ENCODE results near the gene TMED4. TPM values are rescaled to one million over a fixed set of nuclear protein-coding genes. Genes with fewer than 3 reads are reported as not detected.

TMED4 gene
- total and polyA plus RNA-seq, 2 donors (not counting 3 experiments of a cell fraction or from before 2014, with no cell fraction given) = 63.4 to 89.7 TPM

DNA sequence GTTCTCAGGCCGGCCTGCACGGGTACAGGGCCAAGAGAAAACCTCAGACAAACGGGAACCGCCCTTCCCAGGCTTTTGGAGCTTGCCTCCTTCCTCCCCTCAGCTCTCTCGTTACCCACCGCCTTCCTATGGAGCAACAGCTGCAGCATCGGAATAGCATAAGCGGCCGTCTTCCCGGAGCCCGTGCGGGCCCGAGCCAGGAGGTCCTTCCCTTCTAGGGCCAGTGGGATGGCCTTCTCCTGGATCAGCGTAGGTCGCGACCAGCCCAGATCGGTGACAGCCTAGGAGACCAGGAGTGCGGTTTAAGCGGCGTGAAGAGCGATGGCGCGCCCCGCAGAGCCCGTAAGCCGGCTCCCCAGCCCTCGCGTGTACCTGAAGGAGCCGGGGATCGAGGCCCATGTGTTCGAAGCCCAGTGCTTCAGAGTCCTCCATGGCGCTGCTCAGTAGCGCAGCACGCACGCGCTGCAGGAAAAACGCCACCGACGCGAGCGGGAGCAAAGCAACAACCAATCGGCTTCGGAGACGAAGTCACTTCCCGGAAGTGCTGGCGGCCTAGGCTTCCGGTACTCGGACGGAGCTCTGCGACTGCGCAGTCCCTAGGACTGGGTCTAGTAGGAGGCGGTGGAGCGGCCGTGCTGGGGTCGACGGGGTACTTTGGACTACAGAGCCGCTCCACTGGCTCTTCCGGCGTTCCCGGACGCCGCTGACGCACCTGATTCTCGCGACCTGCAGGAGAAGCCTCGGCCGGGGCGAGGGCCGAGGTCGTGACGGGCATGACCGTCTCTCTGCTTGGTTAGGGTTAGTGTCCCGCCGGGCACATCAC, 8.4 kb downstream of the TMED4 start, which contains the start of gene DDX56:
TSS of gene DDX56 (minus strand) at position 445 of the 823 bp plus-strand sequence. CDS start at position 432, 13 bp downstream.
- Histone ChIP-seq H3K36me3 (ENCODE audit: control insufficient read depth in 2 of 2, extremely low read depth in 1 of 2, insufficient read depth in 2 of 2, low read length in 2 of 2) (peaks cover 24 to 30% of the 10 kb centered on the region in 2 experiments), H3K79me2 (ENCODE audit: control insufficient read depth, insufficient read depth, low read length) (peaks cover 26% of the 10 kb centered on the region), H3K9me1 (replicated peaks; ENCODE audit: control insufficient read depth, extremely low read depth, insufficient read depth, low read length) (no peaks in the 10 kb centered on the region), H3K27me3 (ENCODE audit: control insufficient read depth in 2 of 2, insufficient read depth in 2 of 2, low read length in 2 of 2) (no peaks in the 10 kb centered on the region), H4K20me1 (replicated peaks; ENCODE audit: control insufficient read depth, extremely low read depth, insufficient read depth, low read length) (no peaks in the 10 kb centered on the region), H3K4me3 (replicated peaks in 1 of 3; ENCODE audit: insufficient read depth in 1 of 3, low read depth in 1 of 3, low read length in 3 of 3) (peak within 1 kb of the TSS; percentile 36 to 77 (median 54)), H3K9ac (replicated peaks; ENCODE audit: extremely low read depth, insufficient read depth, low read length) (peak within 1 kb of the TSS; percentile 80), H3K27ac (ENCODE audit: insufficient read depth, low read depth, low read length) (peak within 1 kb of the TSS; percentile 73), H3K4me1 (ENCODE audit: control insufficient read depth, extremely low read depth, insufficient read depth, low read length) (peaks cover 9% of the 10 kb centered on the region), H3K9me3 (replicated peaks; ENCODE audit: control insufficient read depth, insufficient read depth, low read length) (no peaks in the 10 kb centered on the region), H2AFZ (ENCODE audit: low read depth, low read length) (peak within 1 kb of the TSS; percentile 60), H3K4me2 (ENCODE audit: insufficient read depth, low read length) (peak within 1 kb of the TSS; percentile 88)
- intact Hi-C loops (cut with micrococcal nuclease) (loop anchor here (5.0 kb wide), 1 partner anchor 316 kb away; no protein-coding TSS in a partner anchor), dilution Hi-C loops (cut with MboI; ENCODE audit: extremely low pct_ligation_motif_present, low sequenced_read_pairs) (no loop called here)
- FAIRE-seq (peak; percentile 98), DNase-seq (ENCODE audit: low read depth, low spot score) (peak; percentile 96)
- POLR2A ChIA-PET = interaction anchor here (0.5 to 1.0 kb wide), 5 partner anchors 9 to 275 kb away, joined by 3 to 6 read pairs (median 4); partner anchors contain the start of genes H2AZ2 and TMED4
- TF ChIP-seq POLR2A (IDR thresholded peaks at IDR 0.05; ENCODE audit: low read depth, low read length) (peak; percentile 95), GATA2 (IDR thresholded peaks at IDR 0.05; ENCODE audit: insufficient read depth, insufficient read length, low read depth, low read length) (no peak), MAX (IDR thresholded peaks at IDR 0.05; ENCODE audit: insufficient read depth, insufficient read length) (peak; percentile 90), POLR2AphosphoS5 (IDR thresholded peaks at IDR 0.05; ENCODE audit: insufficient read depth, low read depth, low read length) (peak; percentile 96), MYC (IDR thresholded peaks at IDR 0.05; ENCODE audit: low read depth, low read length) (no peak), FOS (IDR thresholded peaks at IDR 0.05; ENCODE audit: borderline replicate concordance, insufficient read depth, low read length) (no peak), EZH2 (IDR thresholded peaks at IDR 0.05; ENCODE audit: borderline replicate concordance, low read depth, low read length, severe bottlenecking) (no peak), JUN (IDR thresholded peaks at IDR 0.05; ENCODE audit: borderline replicate concordance, insufficient read depth, insufficient read length, low read depth) (no peak)
- TSS peak; percentile 55 for BruUV-seq (replicated peaks)
- CTCF ChIA-PET = interaction anchor here (0.8 to 1.6 kb wide), 7 partner anchors 9 to 562 kb away, joined by 3 to 16 read pairs (median 4); partner anchors contain the start of gene TMED4
